HCT116 (cell line): ENCODE results near the gene MYO1F. TPM values are rescaled to one million over a fixed set of nuclear protein-coding genes. Genes with fewer than 3 reads are reported as not detected.

ENCODE experiments used
- ATAC-seq: fragments of 200-7000 bp; cut with Tn5 transposase; 2 replicates; pipeline ENCODE4 v1.9.1; 2020; ENCODE audit warnings: mild to moderate bottlenecking, moderate library complexity
- Bru-seq: library from RNA; stranded (reverse); fragments of 400-500 nt; gene quantifications from one replicate; lab custom pipeline; 2021; lab: Mats Ljungman, UMichigan
- BruChase-seq, 2 experiments: library from RNA; stranded (reverse); fragments of 400-500 nt; gene quantifications; one replicate each; lab custom pipeline; 2021; lab: Mats Ljungman, UMichigan
- BruUV-seq: library from RNA; stranded (reverse); fragments of 400-500 nt; replicated peaks from 2 replicates; lab custom pipeline; 2021; lab: Mats Ljungman, UMichigan
- CTCF ChIA-PET: fragments of 300-600 bp; sonication (Branson Sonifier 250); formaldehyde crosslinking; loops from one replicate; lab custom pipeline; 2021; ENCODE audit warnings: antibody characterized with exemption; lab: Charles Lee
- POLR2A ChIA-PET: fragments of 300-600, 350-600 bp; sonication (Branson Sonifier 250); formaldehyde crosslinking; loops from one replicate; lab custom pipeline; 2021; ENCODE audit warnings: antibody characterized with exemption; lab: Charles Lee
- RAD21 ChIA-PET, 2 experiments: fragments of 300-600 bp; sonication (Branson Sonifier 250); formaldehyde crosslinking; loops; one replicate each; lab custom pipeline; 2023; ENCODE audit warnings: low total read pairs in 2 of 2; ENCODE audit not compliant: uncharacterized antibody in 2 of 2, unreplicated experiment in 2 of 2, low non-redundant PET in 1 of 2; lab: Charles Lee
- DNase-seq: peaks from one replicate; pipeline ENCODE4 v3.0.0-alpha.2; 2010; ENCODE audit warnings: low read depth, low spot score
- H2AFZ ChIP-seq: fragments of 200-600 bp; shearing (Covaris generic), sonication (generic); 2 replicates; pipeline ENCODE4 v1.6.1; 2017; ENCODE audit warnings: low read depth, mixed run types, mixed read lengths, antibody characterized with exemption, low read length; ENCODE audit not compliant: poor library complexity, severe bottlenecking
- H3K27ac ChIP-seq: 2 replicates; pipeline ENCODE4 v1.5.1; 2012; ENCODE audit warnings: low read depth, low read length
- H3K27me3 ChIP-seq: fragments of 200-600 bp; sonication (generic); 2 replicates; pipeline ENCODE4 v1.6.1; 2016; ENCODE audit warnings: mixed run types, low read length, mixed read lengths; ENCODE audit not compliant: insufficient read depth
- H3K36me3 ChIP-seq, 2 experiments: fragments of 200-500 bp in 1 of 2; fragments of 200-600 bp in 1 of 2; sonication (Bioruptor generic) in 1 of 2; sonication (generic) in 1 of 2; 2 replicates each; pipeline versions ENCODE4 v1.5.1 to v1.6.1; 2014 to 2016; ENCODE audit warnings: low read length in 2 of 2, inconsistent platforms in 1 of 2, mixed read lengths in 1 of 2, mixed run types in 1 of 2; ENCODE audit not compliant: insufficient read depth in 2 of 2, control insufficient read depth in 1 of 2
- H3K4me1 ChIP-seq, 2 experiments: fragments of 200-600 bp in 1 of 2; sonication (generic) in 1 of 2; 2 replicates each; pipeline versions ENCODE4 v1.5.1 to v1.6.1; 2012 to 2017; ENCODE audit warnings: low read length in 2 of 2, inconsistent platforms in 1 of 2, mild to moderate bottlenecking in 1 of 2, mixed read lengths in 1 of 2, mixed run types in 1 of 2, moderate library complexity in 1 of 2; ENCODE audit not compliant: insufficient read depth in 2 of 2, control insufficient read depth in 1 of 2
- H3K4me2 ChIP-seq: fragments of 200-600 bp; sonication (generic); 2 replicates; pipeline ENCODE4 v1.6.1; 2017; ENCODE audit warnings: mixed run types, low read length, mixed read lengths
- H3K4me3 ChIP-seq, 2 experiments: fragments of 200-600 bp in 1 of 2; sonication (generic) in 1 of 2; replicated peaks in 1 of 2; 2 replicates each; pipeline ENCODE4 v1.5.1; 2011 to 2016; ENCODE audit warnings: low read length in 2 of 2, control low read depth in 1 of 2, low read depth in 1 of 2, mild to moderate bottlenecking in 1 of 2, mixed read lengths in 1 of 2, mixed run types in 1 of 2
- H3K79me2 ChIP-seq: fragments of 200-600 bp; sonication (generic); 2 replicates; pipeline ENCODE4 v1.6.1; 2017; ENCODE audit warnings: mild to moderate bottlenecking, mixed run types, low read length, moderate library complexity, mixed read lengths; ENCODE audit not compliant: insufficient read depth
- H3K9ac ChIP-seq: fragments of 200-600 bp; sonication (generic); 2 replicates; pipeline ENCODE4 v1.6.1; 2016; ENCODE audit warnings: low read length, mixed read lengths
- H3K9me2 ChIP-seq: fragments of 200-600 bp; sonication (generic), shearing (Covaris generic); 2 replicates; pipeline ENCODE4 v1.6.1; 2017; ENCODE audit warnings: mixed run types, mild to moderate bottlenecking, moderate library complexity; ENCODE audit not compliant: insufficient read depth
- H3K9me3 ChIP-seq, 2 experiments: fragments of 200-500 bp in 1 of 2; fragments of 200-600 bp in 1 of 2; sonication (Bioruptor generic) in 1 of 2; sonication (generic) in 1 of 2; 2 replicates each; pipeline ENCODE4 v1.6.1; 2014 to 2017; ENCODE audit warnings: low read length in 2 of 2, mixed read lengths in 2 of 2, inconsistent platforms in 1 of 2, low read depth in 1 of 2, mild to moderate bottlenecking in 1 of 2, mixed run types in 1 of 2, moderate library complexity in 1 of 2; ENCODE audit not compliant: control insufficient read depth in 1 of 2, insufficient read depth in 1 of 2
- H4K20me1 ChIP-seq: fragments of 200-600 bp; sonication (generic), shearing (Covaris generic); 2 replicates; pipeline ENCODE4 v1.6.1; 2017; ENCODE audit warnings: mixed run types, mild to moderate bottlenecking, moderate library complexity; ENCODE audit not compliant: insufficient read depth
- EGR1 ChIP-seq: IDR thresholded peaks from 2 replicates; pipeline ENCODE4 v1.6.1; 2012; ENCODE audit warnings: low read depth
- ELF1 ChIP-seq: IDR thresholded peaks from 2 replicates; pipeline ENCODE4 v1.6.1; 2012; ENCODE audit warnings: low read depth, borderline replicate concordance
- POLR2AphosphoS5 ChIP-seq: IDR thresholded peaks from 2 replicates; pipeline ENCODE4 v1.6.1; 2011; ENCODE audit warnings: mild to moderate bottlenecking, low read depth, low read length, moderate library complexity
- SIN3A ChIP-seq: IDR thresholded peaks from 2 replicates; pipeline ENCODE4 v1.6.1; 2012; ENCODE audit warnings: low read depth
- TCF7L2 ChIP-seq: IDR thresholded peaks from 2 replicates; pipeline ENCODE4 v1.7.0; 2011; ENCODE audit warnings: borderline replicate concordance, inconsistent platforms; ENCODE audit not compliant: insufficient read depth, insufficient read length; ENCODE audit errors: extremely low read depth
- ZNF274 ChIP-seq: fragments of 200-500 bp; sonication (Bioruptor generic); IDR thresholded peaks from 2 replicates; pipeline ENCODE4 v1.6.1; 2014; ENCODE audit warnings: mild to moderate bottlenecking, low read depth, low read length, inconsistent platforms
- intact Hi-C: fragments of 100-400 bp; cut with micrococcal nuclease; formaldehyde crosslinking; loops from 2 replicates; pipeline ENCODE4 v1.10.0; 2022
- long read RNA-seq: library from polyadenylated mRNA; unstranded; transcript quantifications from one replicate; pipeline ENCODE4 v2.0.0, GENCODE V29; 2021; ENCODE audit not compliant: unreplicated experiment
- polyA plus RNA-seq: library from polyadenylated mRNA; unstranded; fragments of >200 nt; gene quantifications from 2 replicates; pipeline ENCODE4 v1.2.1, GENCODE V29; 2012; ENCODE audit warnings: missing spikeins
- total RNA-seq: library from RNA; stranded (reverse); gene quantifications from one replicate; pipeline ENCODE4 v1.2.1, GENCODE V29; 2021; ENCODE audit not compliant: unreplicated experiment
- TF ChIP-seq, protein P1 (sequence below): IDR thresholded peaks from 2 replicates; pipeline ENCODE4 v1.6.1; 2012
- TF ChIP-seq, protein P2 (sequence below): IDR thresholded peaks from 2 replicates; pipeline ENCODE4 v1.6.1; 2011; ENCODE audit warnings: mild to moderate bottlenecking, low read length, moderate library complexity; ENCODE audit not compliant: insufficient replicate concordance; ENCODE audit errors: extremely low read depth

Gene MYO1F
- 0.39 TPM for total RNA-seq
- polyA plus RNA-seq: 1.6 and 2.3 TPM in 2 replicates
- Bru-seq, nascent RNA: percentile 11 among the genes with signal in this experiment
- percentile 10 among the genes with signal in this experiment for BruChase-seq, experiment 1, labeled RNA remaining after a 6-hour chase
- BruChase-seq, experiment 2, labeled RNA remaining after a 2-hour chase: percentile 9 among the genes with signal in this experiment
- long read RNA-seq, partial matches to known transcripts: 0 of 1 reads
- long read RNA-seq, other reads (novel, unspliced or antisense): 1 of 1 reads

DNA sequence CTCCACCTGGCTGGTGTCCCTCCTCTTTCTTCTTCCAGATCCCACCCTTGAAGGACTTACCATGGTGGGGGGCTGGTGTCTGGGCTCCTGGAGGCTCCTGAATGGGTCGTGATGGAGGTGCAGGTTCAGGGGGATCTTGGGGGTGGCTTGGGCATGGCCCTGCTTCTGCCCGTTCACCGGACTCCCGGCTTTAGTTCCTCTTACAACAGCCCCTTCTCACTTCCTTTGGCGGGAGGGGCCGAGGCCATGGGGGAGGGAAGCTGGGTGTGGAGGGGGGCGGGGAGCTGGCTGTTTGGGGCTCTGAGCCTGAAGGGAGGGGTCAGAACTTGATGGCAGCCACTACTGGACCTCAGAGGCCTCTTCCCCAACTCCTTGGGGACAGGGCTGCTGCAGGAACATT lies at the start of gene MYO1F:
TSS of gene MYO1F (minus strand) at position 196 of the 400 bp plus-strand sequence. CDS start at position 63, 133 bp downstream.
- Histone ChIP-seq H2AFZ (no peak within 1 kb of the TSS), H3K9me3 (no peaks in the 10 kb centered on the region), H3K27ac (no peak within 1 kb of the TSS), H3K9ac (no peak within 1 kb of the TSS), H3K4me2 (peak within 1 kb of the TSS; percentile 47; the same call in 1 of the 2 replicates), H3K79me2 (no peaks in the 10 kb centered on the region), H3K4me1 (peaks cover 24 to 29% of the 10 kb centered on the region in 2 experiments), H3K36me3 (no peaks in the 10 kb centered on the region), H3K9me2 (no peaks in the 10 kb centered on the region), H3K27me3 (peaks cover 7% of the 10 kb centered on the region; the same call in 1 of the 2 replicates), H4K20me1 (no peaks in the 10 kb centered on the region), H3K4me3 (no peak within 1 kb of the TSS)
- intact Hi-C loops: loop anchor here (5.0 to 10.0 kb wide), 2 partner anchors 225 to 312 kb away; no protein-coding TSS in a partner anchor
- CTCF ChIA-PET: interaction anchor here (2.1 to 5.3 kb wide), 2 partner anchors 20 to 223 kb away, joined by 10 to 41 read pairs; no protein-coding TSS in a partner anchor
- ATAC-seq (no peak), DNase-seq (no peak)
- no TSS peak for BruUV-seq
- RAD21 ChIA-PET: no interaction called here
- TF ChIP-seq ZNF274 (no peak), SIN3A (no peak), ELF1 (no peak), EGR1 (no peak), POLR2AphosphoS5 (no peak), TCF7L2 (no peak)
- TF ChIP-seq, protein P1, sequence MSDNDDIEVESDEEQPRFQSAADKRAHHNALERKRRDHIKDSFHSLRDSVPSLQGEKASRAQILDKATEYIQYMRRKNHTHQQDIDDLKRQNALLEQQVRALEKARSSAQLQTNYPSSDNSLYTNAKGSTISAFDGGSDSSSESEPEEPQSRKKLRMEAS: no peak
- TF ChIP-seq, protein P2, sequence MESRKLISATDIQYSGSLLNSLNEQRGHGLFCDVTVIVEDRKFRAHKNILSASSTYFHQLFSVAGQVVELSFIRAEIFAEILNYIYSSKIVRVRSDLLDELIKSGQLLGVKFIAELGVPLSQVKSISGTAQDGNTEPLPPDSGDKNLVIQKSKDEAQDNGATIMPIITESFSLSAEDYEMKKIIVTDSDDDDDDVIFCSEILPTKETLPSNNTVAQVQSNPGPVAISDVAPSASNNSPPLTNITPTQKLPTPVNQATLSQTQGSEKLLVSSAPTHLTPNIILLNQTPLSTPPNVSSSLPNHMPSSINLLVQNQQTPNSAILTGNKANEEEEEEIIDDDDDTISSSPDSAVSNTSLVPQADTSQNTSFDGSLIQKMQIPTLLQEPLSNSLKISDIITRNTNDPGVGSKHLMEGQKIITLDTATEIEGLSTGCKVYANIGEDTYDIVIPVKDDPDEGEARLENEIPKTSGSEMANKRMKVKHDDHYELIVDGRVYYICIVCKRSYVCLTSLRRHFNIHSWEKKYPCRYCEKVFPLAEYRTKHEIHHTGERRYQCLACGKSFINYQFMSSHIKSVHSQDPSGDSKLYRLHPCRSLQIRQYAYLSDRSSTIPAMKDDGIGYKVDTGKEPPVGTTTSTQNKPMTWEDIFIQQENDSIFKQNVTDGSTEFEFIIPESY: no peak
- POLR2A ChIA-PET: interaction anchor here (3.3 kb wide), 1 partner anchor 63 kb away, joined by 13 read pairs; the partner anchor contains the start of gene ZNF414
